ENCODE results near the gene CYTH2.
"Not testable (repeated sequence)": the region's sequence is repeated elsewhere in the genome, so short reads cannot be mapped to it uniquely, and the experiment has no call there.

The CYTH2 gene

DNA sequence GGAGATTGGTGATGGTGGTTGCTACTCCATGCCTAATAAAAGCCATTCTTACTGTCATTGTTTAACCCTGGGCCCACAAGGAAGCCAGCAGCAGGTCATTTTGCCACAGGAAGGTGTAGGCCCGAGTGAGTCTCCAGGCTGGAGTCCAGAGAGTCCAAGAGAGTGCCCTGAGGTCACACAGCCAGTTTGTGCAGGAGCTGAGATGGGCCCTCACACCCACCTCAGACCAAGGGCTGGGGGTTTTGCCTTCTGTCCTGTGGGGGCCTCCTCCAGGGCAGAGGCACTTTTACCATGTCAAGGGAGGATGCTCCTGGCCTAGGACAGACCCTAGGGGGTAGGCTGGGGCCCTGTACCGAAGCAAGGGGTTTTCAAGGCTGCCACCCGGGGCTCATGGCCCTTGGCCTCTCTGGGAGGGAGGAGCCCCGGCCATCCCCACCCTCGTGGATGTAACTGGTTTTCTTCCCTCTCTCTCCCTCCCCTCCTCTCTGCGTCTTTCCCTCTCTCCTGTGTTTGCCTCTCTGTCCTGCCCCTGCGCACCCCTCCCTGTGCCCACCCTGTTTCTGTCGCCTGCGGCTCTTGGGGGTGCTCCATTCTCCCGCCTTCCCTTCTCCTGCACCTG is 8.0 kb downstream of the CYTH2 start:
- no peak for DNase-seq (ENCODE audit: low read depth, low spot score)

DNA sequence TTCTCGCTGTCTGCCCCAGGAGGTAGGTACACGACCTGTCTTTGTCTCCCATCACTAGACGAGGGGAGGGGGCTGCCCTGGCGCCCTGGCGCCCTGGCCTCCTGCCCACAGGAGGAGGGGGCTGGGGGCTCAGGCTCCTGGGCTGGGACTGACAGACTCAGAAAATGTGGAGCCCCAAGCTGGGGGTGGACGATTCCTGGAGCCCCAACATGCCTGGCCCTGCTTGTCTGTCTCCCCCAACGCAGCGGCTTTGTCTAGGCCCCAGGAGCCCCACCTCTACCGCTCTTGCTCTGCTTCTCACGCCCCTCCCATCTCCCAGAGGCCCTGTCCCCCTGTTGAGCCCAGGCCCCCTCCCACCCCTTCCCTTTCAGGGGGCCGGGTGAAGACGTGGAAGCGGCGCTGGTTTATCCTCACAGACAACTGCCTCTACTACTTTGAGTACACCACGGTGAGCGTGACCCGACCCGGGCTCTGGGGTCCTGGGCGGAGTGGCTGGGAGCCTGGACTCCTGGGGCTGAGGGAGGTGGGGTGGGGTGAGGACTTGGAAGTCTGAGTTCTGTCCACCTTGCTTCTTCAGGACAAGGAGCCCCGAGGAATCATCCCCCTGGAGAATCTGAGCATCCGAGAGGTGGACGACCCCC is 8.6 kb downstream of the CYTH2 start:
- DNase-seq (ENCODE audit: low read depth, low spot score) = no peak

DNA sequence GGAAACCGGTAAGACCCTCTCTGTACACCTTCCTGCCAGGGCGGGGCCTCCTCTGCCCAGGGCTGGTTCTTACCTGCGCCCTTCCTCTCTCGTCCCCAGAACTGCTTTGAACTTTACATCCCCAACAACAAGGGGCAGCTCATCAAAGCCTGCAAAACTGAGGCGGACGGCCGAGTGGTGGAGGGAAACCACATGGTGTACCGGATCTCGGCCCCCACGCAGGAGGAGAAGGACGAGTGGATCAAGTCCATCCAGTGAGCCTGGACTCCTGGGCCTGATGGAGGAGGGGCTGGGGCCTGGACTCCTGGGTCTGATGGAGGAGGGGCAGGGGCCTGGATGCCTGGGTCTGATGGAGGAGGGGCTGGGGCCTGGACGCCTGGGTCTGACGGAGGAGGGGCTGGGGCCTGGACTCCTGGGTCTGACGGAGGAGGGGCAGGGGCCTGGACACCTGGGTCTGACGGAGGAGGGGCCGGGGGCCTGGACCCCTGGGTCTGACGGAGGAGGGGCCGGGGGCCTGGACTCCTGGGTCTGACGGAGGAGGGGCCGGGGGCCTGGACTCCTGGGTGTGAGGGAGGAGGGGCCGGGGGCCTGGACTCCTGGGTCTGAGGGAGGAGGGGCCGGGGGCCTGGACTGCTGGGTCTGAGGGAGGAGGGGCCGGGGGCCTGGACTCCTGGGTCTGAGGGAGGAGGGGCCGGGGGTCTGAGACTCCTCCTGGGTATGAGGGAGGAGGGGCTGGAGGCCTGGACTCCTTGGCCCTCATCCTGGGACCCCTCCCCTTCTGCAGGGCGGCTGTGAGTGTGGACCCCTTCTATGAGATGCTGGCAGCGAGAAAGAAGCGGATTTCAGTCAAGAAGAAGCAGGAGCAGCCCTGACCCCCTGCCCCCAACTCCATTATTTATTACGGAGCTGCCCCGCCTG is 9.4 kb downstream of the CYTH2 start:
- DNase-seq (ENCODE audit: low read depth, low spot score) = no peak

DNA sequence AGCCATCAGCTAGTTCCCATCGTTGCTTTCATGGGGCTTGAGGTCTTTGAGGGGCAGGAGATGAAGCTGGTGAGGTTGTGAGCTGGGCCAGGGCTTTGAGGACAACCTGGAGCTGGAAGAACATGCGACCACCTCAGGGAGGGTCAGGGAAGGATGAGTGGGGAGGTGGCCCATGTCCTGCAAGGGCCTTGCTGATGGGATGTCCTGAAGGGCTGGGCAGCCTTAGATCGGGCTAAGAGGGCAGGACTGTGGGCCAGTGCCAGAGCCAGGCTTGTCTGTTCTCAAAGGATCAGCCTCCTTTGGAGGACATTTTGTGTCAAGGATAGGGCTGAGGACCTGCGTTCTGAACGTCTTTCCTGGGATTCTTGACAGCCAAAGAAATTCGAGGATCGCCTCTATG is 10.5 kb downstream of the CYTH2 start:
- DNase-seq (ENCODE audit: low read depth, low spot score) = no peak

DNA sequence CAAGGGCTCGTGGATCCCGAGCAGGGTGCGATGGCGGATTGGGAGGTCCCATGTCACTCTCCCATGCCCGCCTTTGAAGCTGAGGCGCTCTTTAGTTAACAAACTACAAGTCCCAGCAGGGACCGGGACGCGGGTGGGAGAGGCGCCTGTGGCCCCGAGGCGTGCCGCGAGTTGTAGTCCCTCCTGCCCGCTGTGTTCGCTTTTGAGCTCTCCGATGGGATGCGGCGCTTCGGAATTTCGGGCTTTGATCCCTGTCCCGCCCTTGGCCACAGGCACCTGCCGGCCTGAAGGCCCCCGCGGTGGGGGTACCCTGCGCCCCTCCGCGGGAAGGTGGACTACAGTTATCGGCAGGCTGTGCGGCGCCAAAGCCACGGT is 11.0 kb downstream of the CYTH2 start:
- DNase-seq (ENCODE audit: low read depth, low spot score) = no peak

DNA sequence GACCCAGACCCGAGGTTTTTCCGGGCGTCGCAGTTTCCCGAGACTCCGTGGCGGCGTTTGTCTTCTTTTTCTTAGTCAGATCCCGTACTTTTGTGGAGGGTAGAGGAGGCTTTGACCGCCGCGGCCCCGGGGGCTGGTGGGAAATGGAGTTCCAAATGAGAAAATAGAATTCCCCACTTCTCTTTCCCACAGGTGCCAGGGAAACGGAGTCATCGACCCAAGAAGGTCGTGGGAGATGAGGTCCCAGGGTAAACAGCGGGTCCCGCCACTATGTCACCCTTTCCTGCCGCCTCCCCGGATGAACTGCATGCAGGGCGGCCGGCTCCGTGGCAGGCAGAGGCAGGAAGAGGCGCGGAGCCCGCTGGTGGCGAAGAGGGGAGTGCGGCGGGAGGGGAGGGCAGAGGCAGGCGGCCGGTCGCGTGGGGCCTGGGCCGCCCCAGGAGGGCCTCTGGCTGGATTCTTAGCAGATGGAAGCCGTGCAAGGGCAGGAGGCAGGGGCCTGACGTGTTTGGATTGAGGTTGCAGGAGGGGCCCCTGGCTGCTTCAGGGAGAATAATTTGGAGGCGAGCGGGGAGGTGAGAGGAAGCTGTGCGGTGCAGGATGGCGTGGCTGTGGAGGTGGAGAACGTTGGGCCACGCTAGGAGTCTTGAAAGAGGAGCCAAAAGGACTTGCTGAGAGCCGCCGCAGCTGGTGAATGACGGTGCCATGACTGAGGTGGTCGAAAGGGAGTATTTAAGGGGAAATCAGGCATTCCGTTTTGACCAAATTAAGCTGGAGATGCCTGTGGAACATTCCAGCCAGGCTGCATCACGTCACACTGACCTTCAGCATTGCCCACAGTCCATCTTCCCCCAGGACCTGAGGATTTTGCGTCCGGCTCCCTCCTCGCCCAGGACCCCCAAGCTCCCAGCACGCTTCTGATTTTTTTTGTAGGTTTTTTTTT is 11.7 kb downstream of the CYTH2 start:
- peak; percentile 38 for DNase-seq (ENCODE audit: low read depth, low spot score)

DNA sequence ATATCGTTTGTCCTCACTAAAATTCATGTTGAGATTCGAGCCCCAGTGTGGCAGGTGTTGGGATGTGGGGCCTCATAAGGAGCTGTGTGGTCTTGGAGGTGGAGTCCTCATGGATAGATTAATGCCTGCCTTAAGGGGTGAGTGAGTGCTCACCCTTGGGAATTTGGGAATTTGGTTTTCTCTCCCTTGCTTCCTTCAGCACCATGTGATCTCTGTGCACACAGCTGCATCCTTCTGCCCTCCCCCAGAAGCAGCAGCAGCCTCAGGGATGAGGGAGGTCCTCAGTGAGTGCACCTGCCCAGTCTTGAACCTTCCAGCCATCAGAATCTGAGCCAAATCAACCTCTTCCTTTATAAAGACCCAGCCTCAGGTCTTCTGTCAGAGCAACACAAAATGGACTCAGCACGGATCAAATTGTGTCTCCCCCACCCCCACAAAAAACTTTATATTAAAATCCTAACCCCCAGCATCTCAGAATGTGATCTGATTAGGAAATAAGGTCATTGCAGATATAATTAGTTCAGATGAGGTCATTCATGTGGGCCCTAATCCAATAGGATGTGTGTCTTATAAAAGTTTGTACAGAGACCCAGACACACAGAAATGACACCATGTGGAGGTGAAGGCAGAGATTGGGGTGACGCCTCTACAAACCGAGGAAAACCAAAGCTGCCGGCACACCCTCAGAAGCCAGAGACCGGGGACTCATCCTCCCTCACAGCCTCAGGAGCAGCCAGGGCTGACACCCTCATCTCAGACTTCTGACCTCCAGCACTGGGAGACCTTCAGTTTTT is 12.9 kb downstream of the CYTH2 start:
- DNase-seq (ENCODE audit: low read depth, low spot score) = no peak

DNA sequence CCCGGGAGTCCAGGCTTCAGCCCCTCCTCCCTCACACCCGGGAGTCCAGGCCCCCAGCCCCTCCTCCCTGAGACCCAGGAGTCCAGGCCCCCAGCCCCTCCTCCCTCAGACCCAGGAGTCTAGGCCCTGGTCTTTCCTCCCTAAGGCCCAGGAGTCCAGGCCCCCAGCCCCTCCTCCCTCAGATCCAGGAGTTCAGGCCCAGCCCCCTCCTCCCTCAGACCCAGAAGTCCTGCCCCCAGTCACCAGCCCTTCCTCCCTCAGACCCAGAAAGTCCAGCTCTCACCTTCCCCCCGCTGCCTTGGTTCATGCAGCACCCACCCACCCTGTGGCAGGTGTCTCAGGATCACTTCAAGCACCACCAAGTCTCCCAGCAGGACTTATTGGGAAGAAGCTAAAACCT is 14.1 kb downstream of the CYTH2 start:
- no peak for DNase-seq (ENCODE audit: low read depth, low spot score)

DNA sequence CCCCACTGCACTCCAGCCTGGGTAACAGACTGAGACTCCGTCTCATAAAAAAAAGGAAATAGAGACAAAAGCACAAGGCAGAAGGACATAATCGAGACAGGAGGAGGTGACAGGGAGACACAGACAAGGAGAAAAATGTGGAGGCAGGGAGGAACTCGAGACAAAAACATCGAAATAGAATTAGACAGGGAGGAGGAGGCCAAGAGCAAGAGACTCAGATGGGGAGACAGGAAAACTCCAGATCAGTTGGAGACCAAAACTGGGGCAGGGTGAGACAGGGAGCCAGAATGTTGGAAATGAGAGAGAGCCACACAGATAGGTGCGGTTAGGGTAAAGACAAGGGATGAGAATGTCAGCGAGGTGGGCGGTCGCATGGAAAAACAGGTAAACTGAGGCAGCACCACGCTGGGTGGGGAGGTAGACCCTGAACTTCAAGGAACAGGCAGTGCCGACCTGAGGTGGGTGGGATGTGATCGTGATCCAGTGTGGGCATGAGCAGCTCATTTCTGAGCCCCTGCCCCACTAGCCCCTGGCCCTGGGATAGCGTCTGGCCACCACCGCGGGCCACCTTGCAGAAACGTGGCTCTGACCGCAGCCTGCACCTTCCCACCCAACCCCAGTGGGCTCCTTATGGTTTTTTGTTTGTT is 15.2 kb downstream of the CYTH2 start:
- DNase-seq (ENCODE audit: low read depth, low spot score) = no peak

DNA sequence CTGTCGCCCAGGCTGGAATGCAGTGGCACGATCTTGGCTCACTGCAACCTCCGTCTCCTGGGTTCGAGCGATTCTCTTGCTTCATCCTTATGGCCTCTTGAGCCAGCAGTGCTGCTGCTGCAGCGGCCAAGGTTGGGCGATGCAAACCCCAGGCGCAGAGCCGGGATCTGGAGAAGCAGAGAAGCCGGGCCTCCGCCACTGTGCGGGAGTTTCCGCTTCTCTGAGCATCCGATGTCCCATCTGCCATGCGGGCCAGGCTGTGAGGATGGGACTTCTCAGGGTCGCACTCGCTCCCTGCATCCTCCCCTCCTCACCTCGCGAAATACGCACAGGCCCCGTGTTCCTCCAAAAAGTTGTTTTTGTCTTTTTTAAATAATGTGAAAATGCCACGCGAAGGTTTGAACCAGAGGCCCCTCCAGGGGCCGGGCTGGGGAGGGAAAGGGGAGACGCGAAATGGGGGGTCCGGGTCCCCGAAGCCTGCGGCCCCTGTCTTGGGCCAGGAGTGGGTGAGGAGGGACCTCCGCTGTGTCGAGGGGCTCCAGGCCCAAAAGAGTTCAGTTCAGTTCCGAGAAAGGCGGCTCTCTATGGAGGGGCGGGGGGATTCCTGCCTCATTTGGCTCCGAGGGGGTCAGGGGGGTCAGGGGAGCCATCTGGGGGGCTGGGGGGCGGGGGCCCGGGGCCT is 15.9 kb downstream of the CYTH2 start:
- no peak for DNase-seq (ENCODE audit: low read depth, low spot score)

DNA sequence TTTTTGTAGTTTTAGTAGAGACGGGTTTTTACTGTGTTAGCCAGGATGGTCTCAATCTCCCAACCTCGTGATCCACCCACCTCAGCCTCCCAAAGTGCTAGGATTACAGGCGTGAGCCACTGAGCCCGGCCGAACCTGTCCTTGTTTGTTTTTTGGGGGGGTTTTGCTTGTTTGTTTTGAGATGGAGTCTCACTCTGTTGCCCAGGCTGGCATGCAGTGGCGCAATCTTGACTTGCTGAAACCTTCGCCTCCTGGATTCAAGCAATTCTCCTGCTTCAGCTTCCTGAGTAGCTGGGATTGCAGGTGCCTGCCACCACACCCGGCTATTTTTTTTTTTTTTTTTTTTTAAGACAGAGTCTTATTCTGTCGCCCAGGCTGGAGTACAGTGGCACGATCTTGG is 17.5 kb downstream of the CYTH2 start:
- not testable (repeated sequence) for DNase-seq (ENCODE audit: low read depth, low spot score)

DNA sequence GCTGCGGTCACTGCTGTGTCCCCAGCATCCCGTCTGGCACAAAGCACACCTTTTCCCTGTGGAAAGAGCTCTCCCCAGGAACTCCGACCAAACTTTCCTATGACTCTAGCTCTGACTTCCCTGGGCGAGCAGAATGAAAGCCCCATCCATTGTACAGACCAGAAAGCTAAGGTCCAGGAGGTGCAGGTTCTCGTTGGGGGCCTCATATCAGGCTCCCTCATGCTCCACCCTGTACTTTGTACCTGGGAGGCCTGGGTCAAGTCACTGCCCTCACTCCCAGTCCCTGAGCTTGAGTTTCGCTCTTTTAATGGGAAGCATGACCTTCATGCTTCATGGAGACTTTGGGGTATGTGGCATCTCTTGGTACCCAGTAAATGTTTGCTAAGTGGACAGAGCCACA is 18.4 kb downstream of the CYTH2 start:
- DNase-seq (ENCODE audit: low read depth, low spot score) = no peak

DNA sequence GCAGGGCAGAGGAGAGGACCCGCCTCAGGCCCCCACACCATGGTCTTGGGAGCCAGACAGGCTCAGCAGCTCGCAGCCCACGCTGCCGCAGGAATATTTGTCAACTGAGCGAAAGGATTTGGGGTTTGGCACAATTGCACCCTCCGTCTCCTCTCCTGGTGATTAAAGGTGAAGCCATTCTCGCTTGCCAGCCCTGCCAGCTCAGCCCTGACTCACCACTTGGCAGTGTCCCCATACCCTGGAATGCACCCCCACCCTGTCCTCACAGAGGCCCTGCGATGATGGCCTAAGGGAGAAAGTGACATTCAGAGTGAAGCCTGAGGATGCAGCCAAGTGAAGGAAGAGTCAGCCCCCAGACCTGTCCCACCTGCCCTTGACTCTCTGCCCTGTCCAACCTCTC is 18.8 kb downstream of the CYTH2 start:
- DNase-seq (ENCODE audit: low read depth, low spot score) = no peak

DNA sequence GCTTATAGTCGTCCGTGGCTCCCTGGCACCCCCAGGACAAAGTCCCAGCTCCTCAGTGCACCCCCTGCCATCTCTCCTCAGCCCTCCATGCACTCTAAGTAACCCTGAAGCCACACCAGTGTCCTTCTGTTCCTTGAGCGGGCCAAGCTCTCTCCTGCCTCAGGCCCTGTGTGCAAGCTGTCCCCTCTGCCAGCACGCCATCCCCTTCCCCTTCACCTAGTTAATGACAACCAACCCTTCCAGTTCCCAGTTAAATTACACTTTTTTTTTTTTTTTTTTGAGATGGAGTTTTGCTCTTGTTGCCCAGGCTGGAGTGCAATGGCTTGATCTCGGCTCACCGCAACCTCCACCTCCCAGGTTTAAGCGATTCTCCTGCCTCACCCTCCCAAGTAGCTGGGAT is 19.3 kb downstream of the CYTH2 start:
- DNase-seq (ENCODE audit: low read depth, low spot score) = not testable (repeated sequence)

DNA sequence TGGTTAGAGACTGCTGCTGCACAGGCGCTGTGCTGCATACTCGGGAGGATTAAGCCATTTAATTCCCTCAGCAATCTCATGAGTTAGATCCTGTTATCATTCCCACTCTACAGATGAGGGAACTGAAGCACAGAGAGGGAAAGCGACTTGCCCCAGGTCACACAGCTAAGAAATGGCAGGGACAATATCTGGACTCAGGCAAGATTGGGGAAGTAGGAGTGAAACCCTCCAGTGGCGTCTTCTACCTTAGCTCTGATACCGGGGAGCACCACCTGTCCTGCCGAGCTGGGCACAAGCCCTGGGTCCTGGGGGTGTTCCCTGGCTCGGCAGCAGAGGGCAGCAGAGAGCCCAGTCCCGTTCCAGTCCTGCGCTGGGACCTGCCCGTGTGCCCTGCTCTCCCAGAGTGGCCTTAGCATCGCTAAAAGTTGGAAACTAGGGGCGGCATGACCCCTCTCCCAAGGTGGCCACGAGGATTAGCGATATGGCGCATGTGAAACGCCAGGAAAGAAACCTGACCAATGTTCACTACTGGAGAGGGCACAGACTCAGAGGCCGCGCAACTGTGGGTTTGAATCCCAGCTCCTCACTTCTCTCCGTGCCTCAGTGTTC is 20.5 kb downstream of the CYTH2 start:
- peak; percentile 40 for DNase-seq (ENCODE audit: low read depth, low spot score)

DNA sequence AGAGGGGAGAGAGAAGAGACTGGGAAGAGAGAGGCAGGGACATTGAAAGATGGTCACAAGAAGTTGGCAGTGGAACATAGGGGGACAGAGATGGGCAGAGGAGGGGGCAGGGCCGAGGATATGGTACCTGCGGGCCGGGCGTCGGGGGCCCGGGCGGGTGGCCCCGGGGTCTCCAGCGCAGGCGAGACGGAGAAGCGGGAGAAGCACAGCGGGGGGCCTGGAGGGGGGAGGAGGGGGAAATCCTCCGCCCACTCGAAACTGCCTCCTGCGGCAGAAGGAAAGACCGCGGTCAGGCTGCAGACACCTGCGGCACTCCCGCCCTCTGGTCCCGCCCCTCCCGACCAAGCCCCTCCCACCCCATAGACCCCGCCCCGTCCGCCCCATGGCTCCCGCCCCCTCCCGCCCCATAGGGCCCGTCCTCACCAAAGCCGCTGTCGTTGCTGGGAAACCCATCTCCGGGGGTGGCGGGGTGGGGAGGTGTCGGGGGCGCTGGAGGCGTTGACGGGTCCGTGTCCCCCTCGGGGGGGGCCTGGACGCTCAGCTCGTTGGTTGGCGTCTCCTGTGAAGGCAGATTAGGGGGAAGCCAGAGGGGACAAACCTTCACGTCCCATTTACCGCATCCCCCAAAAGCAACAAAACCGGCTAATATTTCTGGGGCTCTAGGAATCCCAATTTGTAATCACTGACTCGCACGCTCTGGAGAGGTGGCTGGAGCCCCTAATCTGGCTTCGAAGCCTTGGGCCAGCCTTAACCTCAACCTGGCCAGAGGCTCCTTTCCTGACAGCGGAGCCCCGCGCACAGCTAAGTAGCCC is 22.0 kb downstream of the CYTH2 start:
- DNase-seq (ENCODE audit: low read depth, low spot score) = no peak

DNA sequence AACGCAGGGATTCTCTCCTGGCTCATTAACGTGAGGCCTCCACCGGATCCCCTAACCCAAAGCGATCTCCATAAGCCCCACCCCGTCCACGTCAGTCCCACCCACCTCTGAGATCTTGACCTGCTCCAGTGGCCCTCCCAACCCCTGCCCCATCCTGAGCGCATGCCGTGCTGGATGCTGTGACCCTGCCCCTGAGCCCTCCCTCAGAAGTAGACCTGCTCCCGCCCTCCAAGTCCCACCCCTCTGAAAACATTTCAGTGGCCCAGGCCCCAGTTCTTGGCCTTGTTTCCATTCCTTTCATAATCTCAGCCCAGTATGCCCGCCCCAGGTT is 22.6 kb downstream of the CYTH2 start:
- DNase-seq (ENCODE audit: low read depth, low spot score) = no peak

DNA sequence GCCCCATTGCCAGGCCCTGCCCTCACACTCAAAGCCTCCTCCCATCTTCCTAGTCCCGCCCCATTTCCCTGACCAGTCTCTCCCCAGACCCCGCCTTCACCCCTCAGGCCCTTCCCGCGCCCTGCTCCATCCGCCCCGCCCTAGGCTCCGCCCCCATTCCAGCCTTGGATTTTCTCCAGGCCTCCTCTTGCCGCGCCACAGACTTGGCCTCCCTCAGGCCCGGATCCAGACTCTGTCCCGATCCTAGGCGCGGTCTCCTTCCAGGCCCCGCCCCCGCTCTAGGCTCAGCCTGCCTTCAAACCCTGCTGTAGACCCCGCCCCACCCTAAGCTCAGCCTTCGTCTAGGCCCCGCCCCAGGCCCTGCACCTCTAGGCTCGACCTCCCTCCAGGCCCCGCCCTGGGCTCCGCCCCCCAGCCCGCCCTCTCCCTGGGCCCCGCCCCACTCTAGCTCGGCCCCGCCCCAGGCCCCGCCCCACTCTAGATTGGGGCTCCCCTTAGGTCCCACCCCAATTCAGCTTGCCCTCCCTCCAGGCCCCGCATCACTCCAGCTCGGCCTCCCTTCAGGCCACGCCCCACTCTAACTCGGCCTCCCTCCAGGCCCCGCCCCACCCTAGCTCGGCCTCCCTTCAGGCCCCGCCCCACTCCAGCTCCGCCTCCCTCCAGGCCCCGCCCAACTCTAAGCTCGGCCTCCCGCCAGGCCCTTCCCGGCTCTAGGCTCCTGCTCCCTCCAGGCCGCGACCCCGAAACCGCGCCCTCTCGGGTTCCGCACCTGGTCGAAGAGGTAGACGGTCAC is 24.0 kb downstream of the CYTH2 start:
- peak; percentile 47 for DNase-seq (ENCODE audit: low read depth, low spot score)

Measured in activated CD4-positive, CD25-positive, alpha-beta regulatory T cell treated with anti-CD3 and anti-CD28 coated beads, Interleukin-2, amount 50 U/mL, for 16 hours (primary cell).